ENCODE results near the gene MFAP4.

DNA sequence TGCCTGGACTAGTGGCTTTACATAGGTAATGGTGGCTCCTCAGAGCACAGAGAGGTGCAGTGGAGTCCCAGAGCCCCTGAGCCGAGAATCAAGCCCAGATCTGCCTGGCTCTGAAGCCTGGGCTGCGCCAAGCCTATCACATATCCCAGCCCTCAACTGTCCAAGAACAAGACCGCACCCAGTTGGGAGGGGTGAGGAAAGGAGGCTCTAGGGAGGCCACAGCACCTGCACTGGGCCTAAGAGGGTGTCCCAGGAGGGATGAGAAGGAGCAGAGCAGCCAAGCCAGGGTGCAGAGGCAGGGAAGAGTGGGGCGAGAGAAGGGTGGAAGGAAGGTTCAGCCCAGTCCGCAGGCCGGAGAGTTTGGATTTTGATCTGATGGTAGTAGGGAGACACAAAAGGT lies 23.1 kb upstream of the MFAP4 start:
- no peak for TF ChIP-seq CTCF (conservative IDR thresholded peaks at IDR 0.05 in 1 of 2, IDR thresholded peaks at IDR 0.05 in 1 of 2; ENCODE audit: extremely low read depth in 1 of 2, insufficient read depth in 1 of 2, low read depth in 1 of 2, low read length in 2 of 2)
- no peak for TF ChIP-seq EZH2 (IDR thresholded peaks at IDR 0.05; ENCODE audit: borderline replicate concordance, low read length)
